GM10266 (cell line): ENCODE results near the gene GCAT.

Experiments used
- DNase-seq: peaks from one replicate; pipeline ENCODE4 v3.0.0; 2012; ENCODE audit errors: extremely low spot score
- TF ChIP-seq, protein P1 (sequence below): IDR thresholded peaks from 2 replicates; pipeline ENCODE4 v1.5.1; 2012; ENCODE audit warnings: mild to moderate bottlenecking, low read depth; ENCODE audit not compliant: control insufficient read depth, insufficient read depth; ENCODE audit errors: missing control alignments

Gene GCAT

GRCh38 chr22:37820350-37820749 is 12.6 kb downstream of the GCAT start:
- TF ChIP-seq, protein P1, sequence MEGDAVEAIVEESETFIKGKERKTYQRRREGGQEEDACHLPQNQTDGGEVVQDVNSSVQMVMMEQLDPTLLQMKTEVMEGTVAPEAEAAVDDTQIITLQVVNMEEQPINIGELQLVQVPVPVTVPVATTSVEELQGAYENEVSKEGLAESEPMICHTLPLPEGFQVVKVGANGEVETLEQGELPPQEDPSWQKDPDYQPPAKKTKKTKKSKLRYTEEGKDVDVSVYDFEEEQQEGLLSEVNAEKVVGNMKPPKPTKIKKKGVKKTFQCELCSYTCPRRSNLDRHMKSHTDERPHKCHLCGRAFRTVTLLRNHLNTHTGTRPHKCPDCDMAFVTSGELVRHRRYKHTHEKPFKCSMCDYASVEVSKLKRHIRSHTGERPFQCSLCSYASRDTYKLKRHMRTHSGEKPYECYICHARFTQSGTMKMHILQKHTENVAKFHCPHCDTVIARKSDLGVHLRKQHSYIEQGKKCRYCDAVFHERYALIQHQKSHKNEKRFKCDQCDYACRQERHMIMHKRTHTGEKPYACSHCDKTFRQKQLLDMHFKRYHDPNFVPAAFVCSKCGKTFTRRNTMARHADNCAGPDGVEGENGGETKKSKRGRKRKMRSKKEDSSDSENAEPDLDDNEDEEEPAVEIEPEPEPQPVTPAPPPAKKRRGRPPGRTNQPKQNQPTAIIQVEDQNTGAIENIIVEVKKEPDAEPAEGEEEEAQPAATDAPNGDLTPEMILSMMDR = no peak
- DNase-seq = no peak

GRCh38 chr22:37822079-37822833 is 14.5 kb downstream of the GCAT start:
- TF ChIP-seq, protein P1 = no peak
- DNase-seq = no peak

DNA sequence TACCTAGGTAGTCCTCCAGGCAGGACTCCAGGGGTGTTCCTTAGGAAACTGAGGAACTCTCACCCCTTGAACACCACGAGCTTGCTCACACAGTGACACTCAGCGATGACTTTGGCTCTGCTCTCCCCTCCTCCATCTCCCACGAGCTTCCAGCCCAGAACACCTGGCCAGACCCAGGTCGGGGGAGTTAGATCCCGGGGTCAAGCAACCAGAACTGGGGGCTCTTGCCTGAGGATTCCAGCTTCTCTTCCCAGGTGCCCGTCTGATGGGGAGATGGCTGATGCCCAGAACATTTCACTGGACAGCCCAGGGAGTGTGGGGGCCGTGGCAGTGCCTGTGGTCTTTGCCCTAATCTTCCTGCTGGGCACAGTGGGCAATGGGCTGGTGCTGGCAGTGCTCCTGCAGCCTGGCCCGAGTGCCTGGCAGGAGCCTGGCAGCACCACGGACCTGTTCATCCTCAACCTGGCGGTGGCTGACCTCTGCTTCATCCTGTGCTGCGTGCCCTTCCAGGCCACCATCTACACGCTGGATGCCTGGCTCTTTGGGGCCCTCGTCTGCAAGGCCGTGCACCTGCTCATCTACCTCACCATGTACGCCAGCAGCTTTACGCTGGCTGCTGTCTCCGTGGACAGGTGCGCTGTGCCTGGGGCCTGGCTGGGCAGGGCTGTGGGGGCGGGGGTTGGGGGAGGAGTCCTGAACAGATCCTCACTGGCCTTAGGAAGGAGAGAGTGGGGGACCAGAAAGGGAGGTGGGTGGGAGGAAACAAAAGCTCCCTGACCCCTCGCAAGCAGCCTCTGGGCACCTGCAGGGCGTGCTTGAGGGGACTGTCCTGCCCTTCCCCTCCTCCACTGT is 15.6 kb downstream of the GCAT start, which contains the start of gene GALR3:
TSS of gene GALR3 (plus strand) at position 249 of the 852 bp plus-strand sequence. CDS start at position 274, 25 bp downstream.
- DNase-seq = no peak
- TF ChIP-seq, protein P1 = no peak

GRCh38 chr22:37824674-37825641 is 17.2 kb downstream of the GCAT start:
- TF ChIP-seq, protein P1 = peak; percentile 0
- peak; percentile 73 for DNase-seq

DNA sequence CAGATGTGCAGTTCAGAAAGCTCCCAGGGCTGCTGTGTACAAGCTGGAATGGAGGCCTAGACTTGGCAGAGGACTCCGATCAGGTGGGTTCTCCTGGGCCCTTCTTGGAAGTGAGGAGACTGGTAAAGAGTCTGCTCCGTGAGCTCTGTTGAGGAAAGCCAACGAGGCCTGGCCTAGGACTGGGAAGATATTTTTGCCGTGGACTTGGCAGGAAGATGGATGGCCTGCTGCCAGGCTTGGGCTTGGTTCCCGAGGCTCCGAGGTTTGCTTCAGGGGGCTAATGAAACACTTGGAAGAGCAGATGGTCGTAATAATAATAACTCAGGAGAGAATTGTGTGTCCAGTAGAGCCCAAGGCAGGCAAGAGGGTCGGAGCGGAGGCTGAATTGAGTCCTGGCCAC is 19.3 kb downstream of the GCAT start:
- TF ChIP-seq, protein P1 = no peak
- DNase-seq = no peak

DNA sequence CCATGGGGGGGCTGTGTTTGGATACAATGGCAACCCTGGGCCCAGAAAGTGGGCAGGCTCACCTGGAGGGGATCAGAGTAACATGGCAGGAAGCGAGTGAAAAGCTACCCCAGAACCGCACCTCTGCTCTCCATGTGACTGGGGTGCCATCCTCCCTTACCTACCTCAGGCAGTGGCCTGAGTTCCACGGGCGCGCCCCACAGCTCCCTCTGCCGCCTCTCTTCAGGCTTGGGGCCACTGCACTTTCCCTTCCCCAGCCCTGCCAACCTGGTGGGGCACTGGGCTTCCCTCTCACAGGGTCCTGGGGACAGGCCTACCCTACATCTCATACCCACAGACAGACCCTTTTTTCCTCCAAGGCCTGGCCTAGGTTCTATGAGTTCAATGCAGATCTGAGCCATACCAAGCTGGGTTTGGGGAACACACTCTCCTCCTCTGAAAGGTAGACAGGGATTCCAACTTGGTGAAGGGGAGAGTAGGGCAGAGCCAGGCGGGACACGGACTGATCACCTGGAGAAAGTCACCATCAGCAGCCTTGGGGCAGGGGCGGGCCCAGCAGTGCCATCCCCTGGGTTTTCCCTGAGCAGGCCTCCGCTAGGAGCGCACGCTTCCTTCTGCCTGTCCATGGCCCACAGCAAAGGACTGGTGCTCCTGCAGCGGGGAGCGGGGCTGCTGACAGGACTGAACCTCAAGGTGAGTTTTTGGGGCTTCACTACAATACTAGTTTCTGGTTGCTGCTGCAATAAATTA is 22.5 kb downstream of the GCAT start:
- TF ChIP-seq, protein P1 = no peak
- no peak for DNase-seq
